Measurements from ENCODE around the gene NKX2-2. TPM values are rescaled to one million over a fixed set of nuclear protein-coding genes. Genes with fewer than 3 reads are reported as not detected.

Gene NKX2-2
- total RNA-seq, 1 experiment from 2014 or later: not detected

GRCh38 chr20:21548390-21549035, 34.6 kb upstream of the NKX2-2 start:
- no peak overlapping the region for H3K27ac ChIP-seq (ENCODE audit: low read length)
- no peaks in the 10 kb centered on the region for H3F3A ChIP-seq (ENCODE audit: low read length, unreplicated experiment)
- no peaks in the 10 kb centered on the region for H3K9me2 ChIP-seq (replicated peaks; ENCODE audit: low read length)
- H3K79me2 ChIP-seq (ENCODE audit: low read length): no peaks in the 10 kb centered on the region
- H3K9me3 ChIP-seq (ENCODE audit: low read length): no peaks in the 10 kb centered on the region
- DNase-seq (no peak), ATAC-seq (no peak)
- TF ChIP-seq CTCF (conservative IDR thresholded peaks at IDR 0.05; ENCODE audit: low read depth, low read length): no peak
- TF ChIP-seq EZH2phosphoT487 (IDR thresholded peaks at IDR 0.05; ENCODE audit: borderline replicate concordance, low read length): no peak
- TF ChIP-seq EZH2 (IDR thresholded peaks at IDR 0.05; ENCODE audit: low read length, unreplicated experiment): no peak
- no peak overlapping the region for H3K9ac ChIP-seq (ENCODE audit: low read length)
- CTCF ChIA-PET: no interaction called here
- intact Hi-C loops (cut with micrococcal nuclease): no loop called here
- no peak overlapping the region for H3K4me3 ChIP-seq (ENCODE audit: low read length)
- H3K36me3 ChIP-seq (ENCODE audit: low read depth, low read length): no peaks in the 10 kb centered on the region
- H4K20me1 ChIP-seq (ENCODE audit: low read length): no peaks in the 10 kb centered on the region
- no peak overlapping the region for H3K4me2 ChIP-seq (ENCODE audit: low read length)
- no peak overlapping the region for H2AFZ ChIP-seq (ENCODE audit: low read length)
- no peaks in the 10 kb centered on the region for H3K4me1 ChIP-seq (ENCODE audit: insufficient read depth, low read length)
- BruUV-seq (replicated peaks): no TSS peak
- H3K27me3 ChIP-seq (ENCODE audit: low read length): peaks cover 47% of the 10 kb centered on the region
- POLR2A ChIA-PET (ENCODE audit: unreplicated experiment): no interaction called here

- POLR2A ChIA-PET (ENCODE audit: unreplicated experiment): no interaction called here
- ATAC-seq: no peak
Observed at GRCh38 chr20:21546355-21546754, 32.5 kb upstream of the NKX2-2 start.

More at GRCh38 chr20:21546355-21546754, 32.5 kb upstream of the NKX2-2 start:
- Histone ChIP-seq H3K4me1 (ENCODE audit: insufficient read depth, low read length) (no peaks in the 10 kb centered on the region), H3K9me2 (replicated peaks; ENCODE audit: low read length) (no peaks in the 10 kb centered on the region), H3K4me3 (ENCODE audit: low read length) (no peak overlapping the region), H2AFZ (ENCODE audit: low read length) (no peak overlapping the region), H3K27me3 (ENCODE audit: low read length) (peaks cover 43% of the 10 kb centered on the region), H3K9me3 (ENCODE audit: low read length) (no peaks in the 10 kb centered on the region), H3K36me3 (ENCODE audit: low read depth, low read length) (no peaks in the 10 kb centered on the region), H3K9ac (ENCODE audit: low read length) (no peak overlapping the region), H3F3A (ENCODE audit: low read length, unreplicated experiment) (no peaks in the 10 kb centered on the region), H4K20me1 (ENCODE audit: low read length) (no peaks in the 10 kb centered on the region), H3K27ac (ENCODE audit: low read length) (no peak overlapping the region), H3K4me2 (ENCODE audit: low read length) (no peak overlapping the region), H3K79me2 (ENCODE audit: low read length) (no peaks in the 10 kb centered on the region)
- BruUV-seq (replicated peaks): no TSS peak
- CTCF ChIA-PET: no interaction called here
- no peak for DNase-seq
- intact Hi-C loops (cut with micrococcal nuclease): no loop called here
- TF ChIP-seq CTCF (conservative IDR thresholded peaks at IDR 0.05; ENCODE audit: low read depth, low read length) (no peak), EZH2 (IDR thresholded peaks at IDR 0.05; ENCODE audit: low read length, unreplicated experiment) (no peak), EZH2phosphoT487 (IDR thresholded peaks at IDR 0.05; ENCODE audit: borderline replicate concordance, low read length) (no peak)

Measured in PC-3 (cell line).